GM10266 (cell line): ENCODE measurements around the gene ATAD3A.
"Not testable (repeated sequence)": the region's sequence is repeated elsewhere in the genome, so short reads cannot be mapped to it uniquely, and the experiment has no call there.

Experiments used
- DNase-seq: peaks from one replicate; pipeline ENCODE4 v3.0.0; 2012; ENCODE audit errors: extremely low spot score
- TF ChIP-seq, protein P1 (sequence below): IDR thresholded peaks from 2 replicates; pipeline ENCODE4 v1.5.1; 2012; ENCODE audit warnings: mild to moderate bottlenecking, low read depth; ENCODE audit not compliant: control insufficient read depth, insufficient read depth; ENCODE audit errors: missing control alignments

ATAD3A gene

DNA sequence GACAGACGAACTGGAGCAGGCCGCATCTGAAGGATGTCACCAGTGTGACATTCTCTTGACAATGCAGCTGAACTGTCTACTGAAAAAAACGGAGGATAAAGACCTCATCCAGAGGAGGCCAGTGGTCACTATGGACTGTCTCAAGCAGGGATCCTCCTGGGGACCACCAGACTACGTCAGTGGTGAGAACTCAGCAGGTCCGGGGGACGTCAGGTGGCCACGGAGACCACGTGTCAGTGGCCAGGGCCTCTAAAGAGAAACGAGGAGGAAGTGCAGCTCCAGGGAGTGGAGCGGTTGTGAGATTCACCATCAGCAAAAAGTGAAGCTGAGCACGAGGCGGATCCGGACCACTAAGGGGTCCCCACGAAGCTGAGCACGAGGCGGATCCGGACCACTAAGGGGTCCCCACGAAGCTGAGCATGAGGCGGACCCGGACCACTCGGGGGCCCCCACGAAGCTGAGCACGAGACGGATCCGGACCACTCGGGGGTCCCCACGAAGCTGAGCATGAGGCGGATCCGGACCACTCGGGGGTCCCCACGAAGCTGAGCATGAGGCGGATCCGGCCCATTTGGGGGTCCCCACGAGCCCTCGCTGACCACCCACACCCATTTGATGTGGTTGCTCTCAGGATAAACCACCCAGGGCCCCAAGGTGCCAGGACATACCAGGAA lies 42.0 kb downstream of the ATAD3A start:
- TF ChIP-seq, protein P1, sequence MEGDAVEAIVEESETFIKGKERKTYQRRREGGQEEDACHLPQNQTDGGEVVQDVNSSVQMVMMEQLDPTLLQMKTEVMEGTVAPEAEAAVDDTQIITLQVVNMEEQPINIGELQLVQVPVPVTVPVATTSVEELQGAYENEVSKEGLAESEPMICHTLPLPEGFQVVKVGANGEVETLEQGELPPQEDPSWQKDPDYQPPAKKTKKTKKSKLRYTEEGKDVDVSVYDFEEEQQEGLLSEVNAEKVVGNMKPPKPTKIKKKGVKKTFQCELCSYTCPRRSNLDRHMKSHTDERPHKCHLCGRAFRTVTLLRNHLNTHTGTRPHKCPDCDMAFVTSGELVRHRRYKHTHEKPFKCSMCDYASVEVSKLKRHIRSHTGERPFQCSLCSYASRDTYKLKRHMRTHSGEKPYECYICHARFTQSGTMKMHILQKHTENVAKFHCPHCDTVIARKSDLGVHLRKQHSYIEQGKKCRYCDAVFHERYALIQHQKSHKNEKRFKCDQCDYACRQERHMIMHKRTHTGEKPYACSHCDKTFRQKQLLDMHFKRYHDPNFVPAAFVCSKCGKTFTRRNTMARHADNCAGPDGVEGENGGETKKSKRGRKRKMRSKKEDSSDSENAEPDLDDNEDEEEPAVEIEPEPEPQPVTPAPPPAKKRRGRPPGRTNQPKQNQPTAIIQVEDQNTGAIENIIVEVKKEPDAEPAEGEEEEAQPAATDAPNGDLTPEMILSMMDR, result no peak
- DNase-seq, result no peak

DNA sequence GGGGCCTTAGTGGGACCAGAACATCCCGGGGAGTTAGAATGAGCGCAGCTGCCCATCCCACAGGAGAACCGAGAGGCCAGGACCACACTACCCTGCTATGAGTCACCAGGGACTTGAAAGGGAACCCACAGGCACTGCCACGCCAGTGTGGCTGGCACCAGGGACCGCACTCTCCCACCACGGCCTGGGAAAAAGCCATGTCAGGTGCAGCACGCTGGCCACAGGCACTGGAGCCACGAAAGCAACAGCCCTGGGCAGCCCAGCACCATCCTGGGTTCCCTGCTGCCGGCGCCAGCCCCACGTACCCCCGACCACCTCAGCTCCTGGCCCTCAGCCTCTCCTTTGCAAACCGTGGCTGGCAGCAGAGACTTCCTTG lies 42.6 kb downstream of the ATAD3A start:
- no peak for DNase-seq
- TF ChIP-seq, protein P1, result no peak

DNA sequence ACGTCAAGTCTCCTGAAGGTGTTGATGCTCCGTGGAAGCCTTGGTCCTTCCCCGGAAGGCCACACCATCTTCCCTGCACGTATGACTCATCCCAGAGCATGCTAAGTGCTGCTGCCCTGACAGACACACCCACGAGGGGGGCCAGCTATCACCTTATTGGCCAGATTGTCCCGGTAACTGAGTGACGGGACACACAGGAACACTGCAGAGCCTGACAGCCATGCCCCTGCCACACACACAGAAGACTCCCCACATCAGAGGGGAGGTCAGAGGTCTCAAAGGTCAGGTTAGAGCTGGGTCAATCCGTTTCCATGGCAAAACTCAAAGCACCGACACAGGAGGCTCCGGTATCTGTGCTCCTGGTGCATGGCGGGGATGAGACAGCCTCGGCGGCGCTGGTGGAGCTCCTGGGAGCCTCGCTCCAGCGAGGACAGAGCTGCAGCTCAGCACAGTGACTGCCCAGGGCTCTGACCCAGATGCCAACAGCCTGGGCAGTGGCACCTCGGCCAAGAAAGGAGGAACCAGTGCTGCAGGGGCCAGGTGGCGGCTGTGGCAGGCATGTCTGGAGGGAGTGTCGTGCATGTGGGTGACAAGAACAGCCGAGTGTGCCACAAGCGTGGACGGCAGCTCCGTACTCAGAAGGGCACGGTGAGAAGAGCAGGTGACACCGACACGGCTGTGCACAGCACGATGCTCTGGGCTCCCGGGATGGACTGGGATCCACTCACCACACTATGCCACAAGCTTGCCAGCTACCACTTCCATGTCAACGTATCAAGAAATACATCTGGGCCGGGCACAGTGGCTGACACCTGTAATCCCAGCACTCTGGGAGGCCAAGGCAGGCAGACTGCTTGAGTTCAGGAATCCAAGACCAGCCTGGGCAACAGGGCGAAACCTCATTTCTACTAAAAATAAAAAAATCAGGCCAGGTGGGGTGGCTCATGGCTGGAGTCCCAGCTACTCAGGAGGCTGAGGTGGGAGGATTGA lies 43.3 kb downstream of the ATAD3A start:
- DNase-seq, result no peak
- TF ChIP-seq, protein P1, result no peak

DNA sequence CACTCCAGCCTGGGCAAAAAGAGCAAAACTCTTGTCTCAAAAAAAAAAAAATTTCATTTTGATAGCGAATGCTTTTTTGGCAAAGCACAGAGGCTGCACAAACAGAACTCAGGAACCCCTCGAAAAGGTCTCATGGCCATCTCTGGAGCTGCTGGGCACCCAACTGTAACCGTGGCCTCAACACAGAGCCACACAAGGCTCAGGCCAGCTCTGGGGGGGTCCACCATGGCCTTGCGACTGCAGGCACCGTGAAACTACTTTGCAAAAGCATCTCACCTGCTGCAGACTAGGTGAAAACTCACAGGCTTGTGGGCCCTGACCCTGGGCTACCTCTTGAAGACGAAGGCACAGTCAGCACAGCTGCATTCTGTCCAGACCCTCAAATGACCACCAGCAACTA lies 44.5 kb downstream of the ATAD3A start:
- TF ChIP-seq, protein P1, result no peak
- DNase-seq, result no peak

DNA sequence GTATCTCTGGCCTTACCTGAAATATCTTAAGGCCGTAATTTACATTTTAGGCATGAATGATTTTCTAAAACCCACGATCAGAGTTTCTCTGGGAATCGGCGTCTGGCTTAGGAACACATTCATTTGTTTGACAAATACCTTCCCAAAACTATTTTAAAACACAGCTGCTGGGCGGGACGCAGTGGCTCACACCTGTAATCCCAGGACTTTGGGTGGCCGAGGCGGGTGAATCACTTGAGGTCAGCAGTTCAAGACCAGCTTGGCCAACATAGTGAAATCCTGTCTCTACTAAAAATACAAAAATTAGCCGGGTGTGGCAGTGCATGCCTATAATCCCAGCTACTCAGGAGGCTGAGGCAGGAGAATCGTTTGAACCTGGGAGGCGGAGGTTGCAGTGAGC lies 45.0 kb downstream of the ATAD3A start:
- DNase-seq, result not testable (repeated sequence)

DNA sequence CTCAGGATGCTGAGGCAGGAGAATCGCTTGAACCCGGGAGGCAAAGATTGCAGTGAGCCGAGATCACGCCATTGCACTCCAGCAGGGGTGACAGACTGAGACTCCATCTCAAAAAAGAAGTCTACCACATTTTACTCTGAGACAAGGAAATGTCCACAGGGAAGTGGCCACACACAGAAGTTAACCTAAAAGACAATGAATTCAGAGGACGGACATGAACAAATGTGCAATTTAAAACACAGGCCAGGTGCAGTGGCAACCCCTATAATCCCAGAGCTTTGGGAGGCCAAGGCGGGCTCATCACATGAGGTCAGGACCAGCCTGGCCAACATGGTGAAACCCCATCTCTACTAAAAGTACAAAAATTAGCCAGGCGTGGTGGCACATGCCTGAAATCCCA lies 45.7 kb downstream of the ATAD3A start:
- DNase-seq, result not testable (repeated sequence)

DNA sequence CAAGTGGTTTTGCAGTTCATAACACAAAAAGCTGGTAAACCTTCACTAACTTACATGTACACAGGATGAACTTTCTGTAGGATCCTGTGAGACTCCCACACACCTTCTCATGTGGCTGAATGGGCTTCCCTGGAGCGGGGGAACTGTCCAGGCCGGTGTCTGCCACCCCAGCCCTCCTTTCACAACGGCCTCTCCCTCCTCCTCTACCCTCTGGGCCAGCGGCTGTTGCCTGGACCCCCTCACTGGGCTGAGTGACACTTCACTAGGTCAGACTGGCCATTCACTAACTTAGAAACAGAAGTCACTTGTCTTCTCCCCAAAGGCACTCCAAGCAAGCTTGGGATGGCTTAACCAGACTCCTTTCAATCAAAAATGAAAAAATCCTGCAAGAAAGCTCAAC lies 46.6 kb downstream of the ATAD3A start:
- no peak for DNase-seq

DNA sequence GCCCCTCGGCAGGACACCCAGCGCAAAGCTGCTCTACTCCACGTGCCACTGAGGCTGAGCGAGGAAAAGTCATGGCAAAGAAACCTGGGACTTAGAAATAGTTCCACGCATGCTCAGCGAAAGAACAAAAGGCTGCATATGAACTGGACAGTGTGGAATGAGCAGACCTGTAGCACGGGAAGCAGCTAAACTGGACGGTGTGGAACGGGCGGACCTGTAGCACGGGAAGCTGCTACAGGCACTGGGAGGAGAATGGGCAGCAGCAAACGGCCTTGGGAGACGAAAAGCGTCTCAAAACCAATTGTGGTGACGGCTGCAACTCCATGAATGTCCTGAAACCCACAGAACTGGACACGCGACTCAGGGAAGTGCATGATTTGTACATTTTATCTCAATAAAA lies 47.1 kb downstream of the ATAD3A start:
- no peak for DNase-seq
- TF ChIP-seq, protein P1, result no peak

More for the DNA sequence above, 46.6 kb downstream of the ATAD3A start:
- TF ChIP-seq, protein P1, result no peak
